HT1080 (cell line): ENCODE data around the gene RAD54L. TPM values are rescaled to one million over a fixed set of nuclear protein-coding genes. Genes with fewer than 3 reads are reported as not detected.
A peak's percentile ranks its signal among the peaks of the same experiment; 100 is the strongest.
"Not testable (repeated sequence)": the region's sequence is repeated elsewhere in the genome, so short reads cannot be mapped to it uniquely, and the experiment has no call there.

Experiments
- DNase-seq: peaks from one replicate; pipeline ENCODE4 v3.0.0-alpha.2; 2015; ENCODE audit warnings: low read depth
- polyA plus RNA-seq, 2 experiments: library from polyadenylated mRNA; depleted of rRNA; stranded (reverse); fragments of >200 nt; gene quantifications; 2 replicates each; pipeline ENCODE4 v1.2.3, GENCODE V29; 2015
- total RNA-seq: library from RNA; depleted of rRNA; stranded (reverse); fragments of >200 nt; shearing (Covaris generic); gene quantifications from 2 replicates; pipeline ENCODE4 v1.2.3, GENCODE V29; 2014; rRNA removed

RAD54L gene
- 12.2 and 17.6 TPM in 2 replicates for total RNA-seq
- 13.3 and 14.0 TPM in 2 replicates for polyA plus RNA-seq (2015; cell fraction: cytosol; rRNA removed)
- polyA plus RNA-seq (2015; cell fraction: nucleus; rRNA removed): 33.2 and 34.9 TPM in 2 replicates

DNA sequence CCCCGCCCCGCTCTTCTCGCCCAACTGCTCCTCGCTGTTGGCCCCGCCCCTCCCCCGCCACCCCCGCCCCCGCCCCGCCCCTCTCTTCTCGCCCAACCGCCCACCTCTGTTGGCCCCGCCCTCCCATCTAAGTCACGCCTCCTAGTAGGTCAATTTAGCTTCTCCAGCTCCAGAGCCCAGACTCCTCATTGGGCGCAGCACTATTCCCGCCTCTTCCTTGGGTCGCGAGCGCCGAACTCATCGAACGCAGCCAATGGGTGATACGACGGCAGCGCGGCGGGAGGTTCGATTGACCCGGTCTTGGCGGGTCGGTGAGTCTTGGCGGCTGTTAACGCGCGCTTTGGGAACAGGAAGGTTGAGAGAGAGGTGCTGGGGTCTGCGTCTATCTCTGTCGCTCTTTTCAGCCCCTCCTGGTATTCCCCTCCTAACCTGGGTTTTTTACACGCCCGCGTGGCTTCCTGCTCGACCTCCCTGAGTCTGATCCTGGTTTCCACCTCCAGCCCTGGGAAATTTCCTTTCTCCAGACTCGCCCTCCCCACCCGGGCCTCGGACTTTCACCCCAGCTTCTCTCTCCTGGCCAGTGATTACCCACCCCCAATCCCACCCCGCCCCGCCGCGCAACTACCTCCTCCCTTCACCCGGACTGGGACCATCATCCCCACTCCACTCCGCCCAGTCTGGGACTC lies at the start of gene RAD54L:
Gene RAD54L, plus strand, starts transcription at position 328 of the 686 bp plus-strand sequence. CDS start 643 bp downstream, outside the sequence.
- peak; percentile 97 for DNase-seq

DNA sequence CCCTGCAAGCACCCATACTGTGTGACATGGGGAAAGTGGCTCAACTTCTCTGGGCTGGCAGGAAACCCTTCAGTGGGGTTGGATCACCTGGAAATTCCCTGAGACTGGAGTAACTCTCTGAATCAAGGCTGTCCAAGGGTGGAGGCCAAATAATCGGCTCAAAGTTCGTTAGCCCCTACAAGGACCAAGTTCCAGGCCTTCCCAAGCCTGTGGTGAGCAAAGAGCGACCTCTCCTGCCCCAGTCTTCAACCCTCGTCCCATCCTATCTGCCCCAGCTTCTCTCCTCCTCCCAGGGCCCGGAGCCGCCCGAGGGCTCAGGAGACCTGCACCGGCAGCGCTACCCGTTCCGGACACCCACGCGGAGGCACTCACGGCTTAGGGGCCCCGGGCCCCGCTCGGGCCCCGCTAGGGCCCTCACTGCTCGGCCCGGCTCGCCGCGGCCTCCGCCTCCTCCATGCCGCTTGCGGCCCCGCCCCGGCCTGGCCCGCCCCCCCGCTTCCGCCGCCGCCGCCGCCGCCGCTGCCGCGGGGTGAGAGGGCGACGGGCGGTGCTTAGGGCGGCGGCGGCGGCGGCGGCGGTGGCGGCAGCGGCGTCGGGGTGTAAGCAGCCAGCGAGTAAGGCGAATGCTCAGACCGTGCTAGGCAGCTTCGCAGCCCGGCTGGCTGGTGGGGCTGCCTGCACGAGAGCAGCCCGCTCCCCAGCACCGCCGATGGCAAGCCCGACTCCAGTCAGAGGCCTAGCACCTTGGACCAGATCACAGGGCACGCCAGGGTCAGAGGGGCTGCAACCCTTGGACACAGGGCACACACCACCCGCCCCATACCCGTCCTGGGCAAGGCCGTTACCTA lies 49.4 kb upstream of the RAD54L start, which contains the start of gene POMGNT1:
Gene POMGNT1, minus strand, starts transcription at position 471 of the 848 bp plus-strand sequence. CDS start 613 bp downstream, outside the sequence.
- DNase-seq: peak; percentile 58

DNA sequence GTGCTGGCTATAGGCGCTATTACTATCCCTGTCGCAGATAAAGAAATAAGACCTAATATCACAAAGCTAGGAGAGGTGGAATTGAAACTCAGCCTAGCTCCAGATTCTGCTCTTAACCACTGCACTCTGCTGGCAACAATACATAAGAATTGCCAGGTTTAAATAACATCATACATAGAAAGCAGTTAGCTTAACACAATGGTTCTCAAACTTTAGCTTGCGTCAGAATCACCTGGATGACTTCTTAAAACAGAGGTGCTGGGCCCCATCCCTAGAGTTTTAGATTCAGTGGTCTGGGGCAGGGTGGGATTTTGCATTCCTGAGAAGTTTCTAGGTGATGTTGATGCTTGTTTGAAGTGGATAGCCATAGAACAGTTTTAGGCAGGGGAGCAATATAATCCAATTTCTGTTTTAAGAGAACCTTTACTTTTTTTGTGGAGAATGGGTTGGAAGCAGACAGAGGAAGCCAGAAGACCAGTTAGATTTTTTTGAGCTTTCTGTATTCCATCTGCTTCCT lies 48.3 kb upstream of the RAD54L start:
- no peak for DNase-seq

DNA sequence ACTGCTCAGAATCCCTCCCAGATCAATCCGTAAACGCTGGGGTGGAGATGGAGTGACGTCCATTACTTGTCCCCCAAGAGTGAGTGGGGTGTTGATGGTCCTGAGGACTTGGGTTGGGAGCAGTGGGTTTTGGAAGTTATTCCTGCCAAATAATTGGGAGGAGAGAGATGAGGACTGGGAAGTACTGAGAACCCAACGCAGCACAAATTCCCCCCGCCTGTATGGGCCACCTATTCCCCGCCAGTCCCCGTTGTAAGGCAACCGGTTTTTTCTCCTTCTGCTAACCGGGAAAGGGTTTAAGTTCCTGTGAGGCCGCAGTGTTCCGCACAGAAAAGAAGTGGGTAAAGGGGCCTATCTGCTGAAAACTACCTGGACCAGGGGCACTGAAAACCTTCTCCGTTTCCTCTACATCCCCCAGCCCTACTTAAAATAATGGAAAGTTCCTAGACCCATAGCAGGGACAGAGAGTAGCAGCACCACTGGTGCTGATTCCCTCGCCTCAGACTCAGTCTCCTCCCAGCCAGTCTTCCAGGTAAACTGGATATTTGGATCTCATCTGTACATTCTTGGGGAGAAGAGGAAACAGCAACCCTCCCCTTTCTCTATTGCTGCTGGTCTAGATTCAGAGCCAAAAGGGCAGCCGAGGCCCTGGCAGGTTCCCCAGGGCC lies 43.7 kb upstream of the RAD54L start:
- no peak for DNase-seq

DNA sequence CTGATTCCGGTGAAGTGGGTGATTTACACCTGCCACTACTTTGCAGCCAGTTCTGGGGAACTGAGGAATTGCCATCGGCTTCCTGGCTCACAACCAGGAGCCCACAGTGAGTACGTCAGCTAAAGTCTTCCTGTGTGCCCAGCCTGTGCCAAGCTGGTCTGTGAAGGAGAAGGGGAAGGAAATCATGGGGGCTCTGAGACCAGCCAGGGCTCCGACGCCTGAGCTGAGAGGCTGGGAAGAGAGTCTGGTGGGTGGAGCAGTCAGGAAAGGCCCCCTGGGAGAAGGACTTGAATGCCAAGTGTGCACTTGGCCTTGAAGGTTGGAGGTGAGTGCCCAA lies 43.2 kb upstream of the RAD54L start:
- no peak for DNase-seq

DNA sequence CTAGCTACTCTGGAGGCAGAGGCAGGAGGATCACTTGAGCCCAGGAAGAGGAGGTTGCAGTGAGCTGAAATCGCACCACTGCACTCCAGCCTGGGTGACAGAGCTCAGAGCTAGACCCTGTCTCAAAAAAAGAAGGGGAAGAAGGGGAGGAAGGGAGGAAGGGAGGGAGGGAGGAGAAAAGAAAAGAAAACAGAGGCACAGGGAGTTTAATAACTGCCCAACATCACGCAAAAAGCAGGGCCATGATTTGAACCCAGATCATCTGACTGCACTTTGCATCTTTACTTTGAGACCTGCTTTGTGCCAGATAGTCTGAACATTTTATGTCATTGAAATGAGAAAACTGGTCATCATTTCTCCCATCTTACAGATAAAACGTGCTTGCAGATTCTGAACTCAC lies 42.4 kb upstream of the RAD54L start:
- DNase-seq: no peak

DNA sequence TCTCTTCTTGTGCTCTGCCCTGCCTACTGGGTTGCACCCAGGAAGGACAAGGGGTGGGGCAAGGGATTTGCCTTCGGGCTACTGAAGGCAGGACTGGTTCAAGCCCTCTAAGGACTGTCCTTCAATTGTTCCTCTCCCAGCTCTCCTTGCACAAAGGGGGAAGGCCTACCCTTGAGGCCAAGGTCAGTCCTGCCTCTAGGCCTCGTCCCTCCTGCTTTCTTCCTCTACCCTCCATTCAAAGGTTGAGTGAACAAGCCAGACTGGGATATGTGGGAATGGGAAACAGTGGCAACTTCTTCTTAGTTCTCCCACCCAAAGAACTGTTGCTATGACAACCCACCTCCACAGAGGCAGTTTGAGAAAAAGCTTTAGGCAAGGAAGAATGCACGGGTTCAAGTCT lies 41.8 kb upstream of the RAD54L start:
- DNase-seq: no peak

DNA sequence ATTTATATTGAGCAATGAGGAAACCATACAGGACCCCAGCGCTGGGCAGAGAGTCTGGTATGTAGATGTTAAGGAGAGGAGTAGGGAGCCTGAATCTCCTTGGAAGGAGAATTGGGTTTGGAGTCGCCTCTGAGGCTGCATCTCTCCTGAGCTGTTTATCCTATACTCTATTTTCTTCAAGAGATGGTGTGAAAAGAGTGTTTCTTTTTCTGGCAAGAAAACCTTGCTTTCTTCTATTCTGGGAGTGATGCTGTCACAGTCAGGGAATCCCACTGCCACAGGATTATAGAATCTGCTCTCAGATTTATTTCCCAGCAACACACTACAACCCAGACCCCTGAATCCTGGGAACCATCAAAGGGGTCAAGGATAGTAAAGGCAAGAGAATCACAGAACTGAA lies 41.2 kb upstream of the RAD54L start:
- no peak for DNase-seq

DNA sequence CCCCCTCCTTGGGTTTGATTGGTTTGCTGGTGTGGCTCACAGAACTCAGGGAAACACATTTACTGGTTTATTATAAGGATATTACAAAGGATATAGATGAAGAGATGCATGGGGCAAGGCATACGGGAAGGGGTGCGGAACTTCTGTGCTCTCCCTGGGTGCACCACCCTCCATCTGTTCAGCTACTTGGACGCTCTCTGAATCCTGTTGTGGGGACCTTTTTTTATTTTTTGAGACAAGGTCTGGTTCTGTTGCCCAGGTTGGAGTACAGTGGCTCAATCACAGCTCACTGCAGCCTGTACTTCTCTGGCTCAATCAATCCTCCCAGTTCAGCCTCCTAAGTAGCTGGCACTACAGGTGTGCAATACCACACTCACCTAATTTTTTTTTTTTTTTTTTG lies 37.0 kb upstream of the RAD54L start:
- no peak for DNase-seq

DNA sequence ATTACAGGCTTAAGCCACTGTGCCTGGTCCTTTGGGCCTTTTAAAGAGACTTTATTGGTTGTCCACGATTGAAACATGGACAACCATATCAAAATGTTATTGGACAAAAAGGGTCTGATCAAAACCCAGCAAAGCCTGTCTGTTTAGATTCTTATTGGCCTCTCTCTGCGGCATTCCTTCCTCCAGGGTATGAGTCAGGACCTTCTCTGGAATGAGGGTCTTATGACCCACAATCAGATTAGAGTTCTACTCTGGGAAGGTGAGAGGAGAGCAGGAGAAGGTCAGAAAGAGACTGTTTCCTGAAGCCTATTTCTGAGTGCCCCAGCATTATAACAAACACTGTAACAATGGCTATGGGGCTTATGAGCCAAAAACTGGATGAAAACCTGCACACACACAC lies 36.5 kb upstream of the RAD54L start:
- no peak for DNase-seq

DNA sequence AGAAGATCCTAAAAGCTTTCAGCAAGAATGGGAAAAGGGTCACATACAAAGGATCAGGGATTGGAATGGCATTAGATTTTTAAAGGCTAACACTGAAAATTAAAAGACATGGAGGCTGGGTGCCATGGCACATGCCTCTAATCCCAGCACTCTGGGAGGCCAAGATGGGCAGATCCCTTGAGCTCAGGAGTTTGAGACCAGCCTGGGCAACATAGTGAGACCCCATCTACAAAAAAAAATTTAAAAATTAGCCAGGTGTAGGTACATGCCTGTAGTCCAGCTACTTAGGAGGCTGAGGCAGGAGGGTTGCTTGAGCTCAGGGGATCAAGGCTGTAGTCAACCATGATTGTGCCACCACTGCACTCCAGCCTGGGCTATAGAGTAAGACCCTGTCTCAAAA lies 32.1 kb upstream of the RAD54L start:
- DNase-seq: no peak

DNA sequence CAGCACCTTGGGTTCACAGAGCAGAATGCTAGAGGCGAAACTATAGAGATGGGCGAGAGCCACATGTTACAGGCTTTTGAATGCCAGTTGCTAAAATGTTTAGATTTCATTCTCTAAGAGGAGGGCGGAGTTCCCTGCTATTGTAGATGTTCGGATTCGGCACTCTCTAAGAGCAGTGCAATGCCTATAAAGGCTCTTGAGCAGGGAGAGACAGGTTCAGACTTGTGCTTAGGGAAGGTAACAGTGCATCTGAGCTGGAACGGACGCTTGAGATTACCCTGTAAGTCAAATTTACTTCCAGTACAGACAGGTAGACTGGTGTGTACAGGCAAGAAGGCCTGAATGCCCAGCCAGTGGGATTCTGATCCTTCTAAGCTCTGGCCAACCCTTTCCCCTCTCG lies 29.1 kb upstream of the RAD54L start:
- no peak for DNase-seq

DNA sequence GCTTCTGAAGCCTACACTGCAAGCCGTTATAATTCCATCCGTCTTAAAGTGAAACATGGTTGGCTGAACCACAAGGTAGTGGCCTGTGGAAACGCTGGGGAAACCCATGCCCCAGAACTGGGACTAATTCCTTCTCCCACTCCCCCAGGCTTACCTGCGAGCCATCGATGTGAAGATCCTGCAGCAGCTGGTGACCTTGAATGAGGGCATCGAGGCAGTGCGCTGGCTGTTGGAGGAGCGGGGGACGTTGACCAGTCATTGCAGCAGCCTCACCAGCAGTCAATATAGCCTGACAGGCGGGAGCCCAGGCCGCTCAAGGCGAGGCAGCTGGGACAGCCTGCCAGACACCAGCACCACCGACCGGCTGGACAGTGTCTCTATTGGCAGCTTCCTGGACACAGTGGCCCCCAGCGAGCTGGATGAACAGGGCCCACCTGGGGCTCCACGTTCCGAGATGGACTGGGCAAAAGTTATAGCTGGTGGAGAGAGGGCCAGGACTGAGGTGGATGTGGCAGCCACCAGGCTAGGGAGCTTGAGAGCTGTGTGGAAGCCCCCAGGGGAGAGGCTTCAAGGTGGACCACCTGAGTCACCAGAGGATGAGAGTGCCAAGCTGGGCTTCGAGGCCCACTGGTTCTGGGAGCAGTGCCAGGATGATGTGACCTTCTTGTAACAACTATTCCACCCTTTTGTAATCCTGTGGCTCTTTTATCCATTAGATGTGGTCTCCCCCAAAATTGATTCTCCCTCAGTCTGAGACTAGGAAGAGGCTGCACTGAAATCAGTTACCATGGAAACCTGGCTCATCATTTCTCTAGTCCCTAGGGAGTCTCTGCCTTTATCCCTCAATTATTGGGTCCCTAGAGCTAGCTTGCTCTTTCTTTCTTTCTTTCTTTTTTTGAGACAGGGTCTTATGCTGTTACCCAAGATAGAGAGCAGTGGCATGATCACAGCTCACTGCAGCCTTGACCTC lies 27.7 kb upstream of the RAD54L start:
- DNase-seq: no peak

DNA sequence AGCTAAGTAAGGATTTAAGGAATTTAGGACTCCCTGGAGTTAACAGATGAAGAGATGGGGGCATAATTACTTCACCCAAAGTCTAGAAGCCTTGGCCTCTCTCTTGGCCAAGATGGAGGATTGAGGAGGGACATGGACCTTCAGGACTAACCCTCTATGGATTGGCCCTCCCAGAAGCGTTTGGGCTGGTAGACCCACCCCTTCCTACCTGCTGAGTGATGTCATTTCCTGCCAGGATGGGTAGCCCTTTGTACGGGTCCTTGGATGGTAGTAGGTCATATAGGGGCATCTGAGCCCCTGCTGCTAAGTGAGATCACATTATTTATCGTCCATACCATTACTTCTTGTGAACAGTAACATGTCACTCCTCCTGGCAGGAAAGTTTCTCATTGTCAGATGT lies 26.8 kb upstream of the RAD54L start:
- DNase-seq: no peak

DNA sequence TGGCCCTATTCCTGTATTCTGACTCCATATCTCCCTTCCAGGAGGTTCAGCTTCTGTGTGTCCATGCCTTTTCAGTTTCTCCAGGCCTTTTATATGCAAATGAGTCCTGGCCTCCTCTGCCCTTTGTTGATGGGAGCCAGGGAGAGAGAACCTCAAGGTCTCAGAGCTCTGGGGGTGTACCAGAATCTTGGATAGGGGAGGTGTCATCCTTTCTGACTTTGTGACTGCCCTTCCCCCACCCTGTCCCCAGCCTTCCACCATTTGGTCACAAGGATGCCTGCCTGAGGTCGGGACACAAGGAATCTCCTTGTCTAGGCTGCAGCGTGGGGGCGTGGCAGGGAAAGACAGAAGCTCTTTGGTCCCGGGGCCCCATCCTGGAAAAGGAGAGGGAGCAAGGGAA lies 25.8 kb upstream of the RAD54L start:
- no peak for DNase-seq

DNA sequence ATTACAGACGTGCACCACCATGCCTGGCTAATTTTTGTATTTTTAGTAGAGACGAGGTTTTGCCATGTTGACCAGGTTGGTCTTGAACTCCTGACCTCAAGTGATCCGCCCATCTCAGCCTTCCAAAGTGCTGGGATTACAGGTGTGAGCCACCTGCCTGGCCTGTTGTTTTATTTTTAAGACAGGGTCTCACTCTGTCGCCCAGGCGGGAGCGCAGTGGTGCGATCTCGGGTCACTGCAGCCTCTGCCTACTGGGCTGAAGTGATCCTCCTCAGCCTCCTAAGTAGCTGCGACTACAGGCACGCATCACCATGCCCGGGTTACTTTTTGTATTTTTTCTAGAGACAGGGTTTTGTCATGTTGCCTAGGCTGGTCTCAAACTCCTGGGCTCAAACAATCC lies 24.5 kb upstream of the RAD54L start:
- DNase-seq: not testable (repeated sequence)

DNA sequence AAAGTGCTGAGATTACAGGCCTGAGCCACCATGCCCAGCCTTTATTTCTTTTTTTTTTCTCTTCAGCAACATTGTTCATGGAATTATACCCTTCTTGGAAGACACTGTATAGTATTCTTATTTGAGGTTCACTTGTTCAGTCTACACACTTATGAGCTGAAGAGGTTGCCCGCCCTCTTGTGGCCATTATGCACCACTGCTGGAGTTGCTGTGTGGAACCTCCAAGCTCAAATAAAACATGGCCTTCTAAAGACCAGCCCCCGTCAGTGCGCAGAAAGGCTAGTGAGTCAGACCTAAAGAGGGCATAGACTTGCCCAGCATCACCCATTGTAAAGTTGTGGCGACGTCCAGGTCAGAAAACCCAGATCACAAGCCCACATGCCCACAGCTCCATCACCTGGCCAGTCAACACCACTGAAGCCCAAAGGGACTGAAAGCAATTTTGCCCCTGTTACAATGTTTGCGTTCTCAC lies 24.1 kb upstream of the RAD54L start:
- peak; percentile 95 for DNase-seq

DNA sequence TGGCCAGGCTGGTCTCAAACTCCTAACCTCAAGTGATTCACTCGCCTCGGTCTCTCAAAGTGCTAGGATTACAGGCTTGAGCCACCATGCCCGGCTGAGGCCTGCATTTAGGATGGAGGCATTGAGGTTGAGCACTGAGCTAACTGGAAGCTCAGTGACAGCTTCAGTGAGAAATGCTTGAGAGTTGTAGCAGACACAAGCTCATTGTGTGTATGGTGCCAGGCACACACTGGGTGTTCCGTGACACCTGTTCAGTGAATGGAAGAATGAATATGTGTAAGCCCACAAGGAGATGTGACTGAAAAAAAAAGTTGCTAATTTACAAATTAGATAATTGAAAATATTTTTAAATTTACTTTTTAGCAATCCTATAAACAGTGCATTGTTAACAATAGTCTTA lies 22.6 kb upstream of the RAD54L start:
- DNase-seq: no peak

DNA sequence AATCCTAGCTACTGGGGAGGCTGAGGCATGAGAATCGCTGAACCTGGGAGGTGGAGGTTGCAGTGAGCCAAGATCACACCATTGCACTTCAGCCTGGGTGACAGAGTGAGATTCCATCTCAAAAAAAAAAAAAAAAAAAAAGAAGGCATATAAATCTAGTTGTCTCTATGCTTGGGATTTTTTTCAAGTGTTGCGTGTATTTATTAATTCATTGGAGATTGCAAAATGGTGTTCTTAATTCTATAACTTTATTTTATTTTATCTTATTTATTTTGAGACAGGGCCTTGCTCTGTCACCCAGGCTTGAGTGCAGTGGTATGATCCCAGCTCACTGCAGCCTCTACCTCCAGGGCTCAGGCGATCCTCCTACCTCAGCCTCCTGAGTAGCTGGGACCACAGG lies 16.3 kb upstream of the RAD54L start:
- not testable (repeated sequence) for DNase-seq

DNA sequence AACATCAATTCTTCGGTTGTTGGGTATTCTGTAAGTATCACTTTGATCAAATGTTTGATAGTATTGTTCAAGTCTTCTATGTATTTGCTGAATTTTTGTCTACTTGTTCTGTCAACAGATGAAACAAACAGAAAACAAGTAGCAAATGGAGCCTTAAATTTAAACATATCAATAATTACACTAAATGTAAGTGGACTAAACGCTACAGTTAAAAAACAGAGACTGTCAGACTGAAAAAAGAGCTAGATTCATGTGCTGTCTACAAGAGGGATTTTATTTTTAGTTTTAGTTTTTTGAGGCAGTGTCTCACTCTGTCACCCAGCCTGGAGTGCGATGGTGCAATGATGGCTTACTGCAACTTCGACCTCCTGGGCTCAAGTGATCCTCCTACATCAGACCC lies 10.7 kb upstream of the RAD54L start:
- DNase-seq: no peak
